DMS53 (cell line): ENCODE results near the gene FRMD4A.

Experiments
- DNase-seq: peaks from one replicate; lab custom pipeline; 2025; lab: John Stamatoyannopoulos, UW

Gene FRMD4A

GRCh38 chr10:13673156-13673555, 657.6 kb downstream of the FRMD4A start:
- no peak for DNase-seq

DNA sequence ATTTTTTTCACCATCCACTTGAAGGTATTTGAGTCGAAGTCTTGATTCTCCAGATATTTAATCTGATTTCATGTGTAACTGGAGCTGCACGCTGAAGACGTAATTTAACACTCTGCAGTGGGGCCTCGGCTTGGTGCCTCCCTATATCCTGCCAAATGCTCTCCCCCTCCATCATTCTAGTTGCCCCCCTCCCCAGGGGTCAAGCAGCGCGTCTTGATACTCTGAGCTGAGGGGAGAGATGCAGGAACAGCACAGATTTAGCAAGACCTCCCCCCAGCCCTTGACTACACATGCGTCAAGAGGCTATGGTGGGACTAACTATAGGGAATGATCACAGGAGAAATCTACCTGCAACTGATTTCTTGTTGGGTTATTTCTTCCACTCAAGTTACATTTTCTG, 658.2 kb downstream of the FRMD4A start:
- DNase-seq, result no peak

- no peak for DNase-seq
These were observed 658.8 kb downstream of the FRMD4A start for GRCh38 chr10:13671904-13672303.

DNA sequence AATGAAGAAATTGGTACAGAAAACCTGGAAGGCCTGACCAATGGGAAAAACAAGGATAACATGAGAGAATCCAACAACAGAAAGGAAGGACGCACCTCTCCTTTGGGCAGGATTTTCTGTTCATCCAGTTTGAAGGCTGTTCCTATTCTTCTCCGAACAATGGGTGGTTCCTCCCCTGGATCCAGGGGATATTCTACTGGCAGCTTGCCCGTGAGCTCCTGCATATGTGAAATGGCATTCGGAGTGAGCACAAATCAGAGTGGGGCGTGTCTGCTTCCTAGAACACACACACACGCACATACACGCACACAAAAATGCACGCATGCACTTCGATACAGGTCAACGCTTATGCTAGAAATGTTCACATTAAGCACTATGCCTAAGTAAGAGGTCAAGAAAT, 660.4 kb downstream of the FRMD4A start:
- DNase-seq, result no peak

DNA sequence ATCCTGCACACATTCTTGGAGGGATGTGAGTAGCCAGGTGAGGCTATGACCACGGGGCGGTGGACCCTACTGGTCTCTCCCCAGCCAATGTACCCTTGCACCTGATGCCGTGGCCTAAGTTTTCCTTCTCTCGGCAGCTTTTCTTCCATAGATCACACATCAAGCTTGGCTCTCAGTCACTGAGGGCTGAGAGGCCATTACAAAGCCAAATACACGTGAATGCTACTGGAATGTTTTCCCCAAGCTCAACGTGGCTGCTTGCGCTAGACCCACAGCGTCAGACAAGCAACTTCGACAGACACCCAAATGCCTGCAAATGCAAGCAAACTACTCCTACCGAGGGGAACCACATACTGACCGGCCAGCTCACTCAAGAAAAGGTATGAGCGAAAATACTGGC, 660.8 kb downstream of the FRMD4A start:
- DNase-seq, result no peak

DNA sequence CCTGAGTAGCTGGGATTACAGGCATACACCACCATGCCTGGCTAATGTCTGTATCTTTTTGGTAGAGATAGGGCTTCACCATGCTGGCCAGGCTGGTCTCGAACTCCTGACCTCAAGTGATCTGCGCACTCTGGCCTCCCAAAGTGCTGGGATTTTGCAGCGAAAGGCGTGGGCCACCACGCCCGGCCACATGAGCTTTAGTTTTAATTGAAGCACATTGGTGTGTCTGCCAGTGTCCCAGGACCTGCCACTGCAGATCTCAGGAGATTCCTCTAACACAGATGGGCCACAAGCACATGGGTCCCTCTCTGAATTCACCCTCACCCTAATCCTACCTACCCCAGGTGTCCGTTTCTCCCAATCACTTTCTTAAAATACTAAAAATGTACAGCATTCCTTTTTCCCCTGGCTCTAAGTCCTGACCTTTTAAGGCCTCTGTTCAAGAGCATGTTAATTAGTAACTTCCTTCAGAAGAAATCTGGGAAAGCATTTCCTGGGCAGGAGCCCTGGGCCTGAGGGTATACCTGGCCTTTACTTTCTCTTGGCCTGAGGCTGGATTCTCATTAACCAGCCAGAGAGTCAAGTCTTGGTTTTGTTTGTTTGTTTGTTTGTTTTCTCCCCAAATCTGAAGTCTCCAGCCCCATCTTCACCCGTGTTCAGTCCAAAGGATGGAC, 661.4 kb downstream of the FRMD4A start:
- DNase-seq, result no peak

GRCh38 chr10:13668126-13668525, 662.6 kb downstream of the FRMD4A start:
- no peak for DNase-seq

DNA sequence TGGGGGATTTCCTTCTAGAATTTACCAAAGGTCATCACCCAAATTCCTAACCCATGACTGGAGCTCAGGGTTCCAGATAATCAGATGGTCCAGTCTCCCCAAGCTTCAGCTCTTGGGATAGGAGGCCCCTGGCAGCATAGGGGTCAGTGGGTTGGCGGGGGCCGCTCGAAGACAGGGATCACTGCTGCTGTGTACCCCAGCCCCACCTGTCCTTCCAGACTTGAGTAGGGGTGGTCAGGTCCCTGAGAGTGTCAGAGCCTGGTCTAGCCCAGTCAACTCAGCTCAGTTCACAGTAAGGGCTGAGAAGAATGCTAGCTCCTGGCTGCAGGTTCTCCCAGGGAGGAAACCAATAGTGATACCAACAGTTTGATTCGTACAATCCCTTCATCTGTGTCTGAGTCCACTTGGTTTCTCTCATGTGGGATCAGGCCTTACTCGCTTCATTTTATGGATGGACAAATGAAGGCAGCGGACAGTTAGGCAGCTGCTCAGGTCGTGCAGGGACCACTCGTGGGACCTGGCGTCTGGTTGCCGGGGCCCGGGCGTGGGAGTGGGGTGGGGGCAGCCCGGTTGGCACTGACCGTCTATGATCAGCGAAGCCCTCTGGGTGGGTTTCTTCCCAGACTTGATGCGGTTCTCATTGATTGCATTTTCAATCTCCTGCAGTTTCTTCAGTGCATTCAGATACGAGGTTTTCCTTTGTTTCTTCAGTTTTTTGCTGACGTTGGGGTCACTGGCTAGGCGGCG, 665.0 kb downstream of the FRMD4A start:
- DNase-seq, result no peak

DNA sequence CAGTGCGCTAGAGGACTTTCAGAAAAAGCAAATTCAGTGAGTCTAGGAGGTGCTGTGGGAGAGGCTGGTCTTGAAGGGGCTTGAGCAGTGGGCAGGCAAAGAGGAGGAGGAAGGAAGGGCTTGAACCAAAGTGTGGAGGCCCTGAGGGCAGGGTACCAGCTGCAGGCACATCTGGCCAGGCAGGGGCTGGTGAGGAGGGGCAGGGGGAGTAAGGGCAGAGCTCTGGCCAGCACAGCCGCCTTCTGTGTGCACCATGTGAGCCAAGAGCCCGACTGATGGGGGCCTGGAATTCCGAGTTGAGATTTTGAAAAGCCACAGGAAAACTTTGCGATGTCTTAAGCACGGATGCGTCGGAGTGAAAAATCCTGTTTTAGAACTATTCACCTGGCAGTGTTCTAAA, 669.5 kb downstream of the FRMD4A start:
- no peak for DNase-seq

GRCh38 chr10:13660551-13660920, 670.2 kb downstream of the FRMD4A start:
- DNase-seq, result no peak

- DNase-seq, result peak; percentile 69
These were observed 670.7 kb downstream of the FRMD4A start for GRCh38 chr10:13659887-13660550.

DNA sequence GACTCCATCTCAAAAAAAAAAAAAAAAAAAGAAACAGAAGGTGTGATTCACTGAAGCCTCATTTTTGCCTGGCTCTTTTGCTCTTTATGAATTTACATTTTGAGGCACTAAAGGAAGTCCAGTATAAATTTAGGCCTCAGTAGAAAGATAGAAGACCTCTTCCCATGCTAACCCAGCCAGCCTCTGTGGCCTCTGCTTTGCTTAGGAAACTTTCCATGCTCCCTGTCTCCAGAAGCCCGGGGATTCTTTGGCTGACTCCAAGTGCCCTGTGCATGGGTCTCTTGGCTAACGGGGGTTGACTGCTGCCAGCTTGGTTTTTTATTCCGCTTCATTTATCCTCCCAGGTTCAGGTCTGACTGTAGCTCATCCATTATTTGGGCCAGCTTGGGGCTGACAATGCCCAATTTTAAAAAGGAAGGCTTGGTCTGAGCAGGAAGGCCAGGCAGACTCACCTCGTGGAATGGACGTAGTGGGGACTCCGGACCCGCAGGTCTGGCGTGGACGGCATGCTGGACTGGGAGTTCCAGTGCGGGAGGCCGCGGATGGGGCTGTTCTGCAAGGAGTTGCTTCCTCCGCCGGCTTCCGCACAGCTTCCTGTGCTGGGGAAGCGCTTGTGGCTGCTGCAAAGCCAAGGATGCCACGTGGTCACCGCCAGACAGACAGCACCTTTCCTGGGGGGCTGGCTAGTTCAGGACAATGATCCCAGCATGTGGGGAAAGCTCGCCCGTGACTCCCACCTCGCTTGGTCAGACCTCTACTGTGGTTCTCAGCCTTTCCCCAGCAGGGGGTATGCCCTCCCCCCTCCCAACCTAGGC, 671.6 kb downstream of the FRMD4A start:
- no peak for DNase-seq

DNA sequence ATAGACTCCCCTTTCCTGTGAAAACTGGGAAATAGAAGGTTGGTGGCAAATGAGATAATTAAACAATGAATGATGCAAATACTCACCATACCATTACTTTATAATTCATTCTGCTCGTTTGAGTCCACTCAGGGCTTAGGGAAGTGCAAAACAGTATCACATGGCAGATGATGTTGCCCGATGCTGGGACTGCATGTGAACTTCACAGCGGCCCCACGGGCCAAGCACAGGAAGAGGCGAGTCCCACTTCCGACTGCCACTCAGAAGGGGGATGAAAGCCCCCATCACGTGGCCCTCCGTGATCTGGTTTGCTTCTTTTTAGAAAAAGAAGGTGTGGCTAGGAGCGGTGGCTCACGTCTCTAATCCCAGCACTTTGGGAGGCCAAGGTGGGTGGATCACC, 672.5 kb downstream of the FRMD4A start:
- no peak for DNase-seq

DNA sequence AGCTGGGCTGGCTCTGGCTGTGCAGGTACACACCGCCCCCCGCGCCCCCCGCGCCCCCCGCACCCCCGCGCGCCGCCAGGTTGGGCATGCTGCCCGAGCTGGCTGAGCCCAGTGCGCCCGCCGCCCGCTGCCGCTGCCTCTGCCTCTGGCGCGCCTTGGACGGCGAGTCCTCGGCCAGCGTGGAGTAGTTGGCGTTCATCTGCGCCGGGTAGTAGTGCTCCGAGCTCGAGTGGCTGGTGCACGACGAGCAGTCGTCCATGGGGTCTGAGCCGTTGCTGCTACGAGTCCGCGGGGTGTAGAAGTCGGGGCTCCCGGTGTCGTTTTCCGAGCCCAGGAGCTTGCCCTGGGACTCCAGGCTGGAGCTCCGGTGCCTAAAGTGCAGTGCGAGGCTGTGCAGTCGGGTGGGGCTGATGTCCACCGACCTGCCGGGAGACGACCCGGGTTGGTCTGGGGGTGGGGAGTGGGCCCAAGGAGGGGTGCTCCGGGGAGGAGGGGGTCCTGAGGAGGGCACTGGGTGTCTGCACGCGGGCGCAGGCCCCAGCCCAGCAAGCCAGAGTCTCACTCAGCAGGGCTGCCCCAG, 673.5 kb downstream of the FRMD4A start:
- DNase-seq, result no peak

DNA sequence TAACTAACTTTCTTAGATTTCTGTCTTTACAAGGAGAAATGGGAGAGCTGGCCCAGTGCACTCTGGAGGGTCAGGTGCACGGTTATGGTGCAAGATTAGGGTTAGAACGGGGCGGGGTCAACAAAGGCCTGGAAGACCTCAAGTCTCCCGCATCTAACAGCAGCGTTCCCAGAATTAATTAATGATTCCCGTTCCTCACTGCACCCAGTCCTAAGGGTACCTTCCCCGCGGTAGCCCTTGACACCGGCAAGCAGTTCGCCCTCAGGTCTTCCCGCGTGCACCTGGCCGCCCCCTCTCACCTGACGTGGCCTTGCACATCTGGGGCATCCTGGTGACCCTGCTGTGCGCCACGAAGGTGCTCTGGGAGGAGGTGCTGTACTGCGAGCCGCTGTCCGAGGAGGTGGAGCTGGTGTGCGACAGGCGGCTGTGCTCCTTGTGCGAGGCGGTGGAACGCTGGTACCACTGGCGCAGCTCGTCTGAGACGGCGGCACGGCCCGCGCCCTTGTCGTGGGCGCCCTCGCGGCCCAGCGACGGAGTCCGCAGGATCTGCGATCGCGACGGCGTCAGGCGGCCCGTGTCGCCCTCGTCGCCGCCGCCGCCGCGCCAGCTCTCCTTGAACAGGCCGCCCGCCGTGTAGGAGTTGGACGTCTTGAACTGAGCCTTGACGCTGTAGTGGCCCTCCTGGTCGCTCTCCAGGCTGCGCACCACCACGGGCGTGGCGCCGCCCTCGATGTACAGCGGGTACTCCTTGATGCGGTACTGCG, 674.2 kb downstream of the FRMD4A start:
- DNase-seq, result peak; percentile 23

- no peak for DNase-seq
These were observed 675.9 kb downstream of the FRMD4A start for GRCh38 chr10:13654846-13655245.

DNA sequence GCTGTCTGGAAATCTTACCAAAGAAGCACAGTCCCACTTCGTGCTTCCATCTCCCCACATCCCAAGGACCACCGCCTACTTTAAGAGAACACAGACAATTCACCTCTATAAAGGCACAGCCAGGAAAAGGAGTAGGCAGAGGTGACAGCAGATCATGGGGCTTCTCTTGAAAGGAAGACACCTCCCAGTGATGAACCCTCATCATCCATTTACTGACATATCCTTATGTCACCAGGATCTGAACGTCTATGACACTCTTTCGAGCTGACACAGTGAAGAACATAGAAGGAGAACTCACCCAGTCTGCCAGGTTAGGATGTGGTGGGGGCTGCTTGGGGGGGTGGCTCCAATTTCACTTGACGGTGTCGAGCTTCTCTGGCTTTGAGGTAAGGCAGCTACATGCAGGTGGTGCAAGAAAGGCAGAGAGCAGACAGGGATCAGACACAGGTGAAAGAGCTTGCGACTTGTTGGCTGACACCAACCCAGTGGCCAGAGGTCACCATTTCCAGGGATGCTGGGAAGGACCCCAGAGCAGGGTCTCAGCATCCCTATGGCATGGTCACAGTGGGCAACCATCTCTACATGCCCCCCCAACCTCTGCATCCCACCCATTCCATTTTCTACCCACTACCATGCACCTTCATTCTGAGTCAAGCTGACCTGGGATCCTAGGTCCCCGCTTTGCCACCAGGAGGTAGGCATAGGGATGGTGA, 676.5 kb downstream of the FRMD4A start:
- no peak for DNase-seq

- DNase-seq, result no peak
These were observed 677.9 kb downstream of the FRMD4A start for GRCh38 chr10:13652860-13653259.

DNA sequence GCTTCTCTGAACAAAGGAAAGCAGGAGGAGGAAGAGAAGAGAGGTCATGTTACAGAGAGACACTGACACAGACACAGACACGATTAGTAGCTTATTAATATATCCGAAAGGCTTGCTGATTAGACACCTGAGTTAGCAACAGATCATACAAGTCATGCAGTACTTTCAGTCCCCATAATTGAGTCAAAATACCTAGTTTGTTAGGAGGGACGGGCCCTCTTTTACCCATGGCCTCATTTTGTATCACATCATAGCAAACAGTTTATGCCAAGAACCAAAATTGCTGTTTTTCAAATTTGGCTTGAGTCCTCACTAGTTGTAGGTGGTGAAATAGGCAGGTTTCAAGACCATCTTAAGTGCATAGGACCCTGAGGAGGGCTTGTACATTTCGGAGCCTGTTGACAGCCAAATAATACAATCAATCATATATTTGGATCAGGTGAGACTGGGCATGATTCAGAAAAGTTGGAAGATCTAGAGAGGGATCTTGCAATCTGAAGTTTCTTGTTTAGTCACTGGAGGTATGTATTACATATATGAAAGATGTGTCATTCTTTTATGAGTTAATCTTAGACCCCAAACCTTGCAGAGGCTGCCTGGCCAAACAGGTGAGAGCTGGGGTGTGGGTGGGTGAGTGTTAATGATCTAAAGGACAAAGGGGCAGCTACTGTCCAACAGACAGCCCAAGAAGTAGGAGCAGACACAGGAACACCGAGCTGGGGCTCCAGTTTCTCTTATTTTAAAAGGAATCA, 678.6 kb downstream of the FRMD4A start:
- no peak for DNase-seq

DNA sequence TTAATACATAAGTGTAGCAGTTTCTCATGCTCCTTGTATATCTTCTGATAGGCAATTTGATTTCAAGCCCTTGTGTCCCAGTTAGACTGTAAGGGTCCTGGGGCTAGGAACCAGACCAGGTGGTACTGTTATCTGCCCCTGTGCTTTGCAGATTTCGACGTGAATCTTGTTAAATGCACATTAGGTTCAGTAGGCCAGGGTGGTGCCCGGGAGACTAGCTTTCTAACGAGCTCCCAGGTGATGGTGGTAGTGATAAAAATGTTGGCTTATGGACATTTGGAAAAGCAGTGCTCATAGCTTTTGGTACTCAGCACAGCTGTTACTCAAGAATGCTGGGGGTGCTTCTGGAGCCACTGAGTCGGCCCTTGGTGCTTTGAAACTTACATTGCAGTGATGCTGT, 679.8 kb downstream of the FRMD4A start:
- DNase-seq, result no peak
